GM19455 (cell line): ENCODE measurements around the gene ATF6B.

Source experiments
- ATAC-seq: cut with Tn5 transposase; IDR thresholded peaks from one replicate; pipeline ENCODE4 v1.9.1; 2021; ENCODE audit not compliant: unreplicated experiment

The ATF6B gene

DNA sequence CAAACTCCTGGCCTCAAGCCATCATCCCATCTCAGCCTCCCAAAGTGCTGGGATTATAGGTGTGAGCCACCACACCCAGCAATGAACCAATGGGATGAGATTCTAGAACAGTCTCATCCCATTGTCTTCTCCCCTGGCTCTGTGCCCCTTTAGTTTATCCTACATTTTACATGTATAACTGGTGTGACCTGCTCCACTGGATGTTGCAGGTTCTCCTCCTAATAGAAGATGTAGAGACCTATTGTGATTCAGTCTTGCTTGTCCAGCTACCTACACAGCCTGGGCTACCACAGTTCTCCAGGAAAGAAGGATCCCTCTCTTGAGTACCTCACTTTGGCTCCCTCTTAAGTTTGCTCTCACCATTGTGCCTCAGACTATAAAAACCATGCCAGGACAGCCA lies 4.1 kb upstream of the ATF6B start:
- no peak for ATAC-seq

DNA sequence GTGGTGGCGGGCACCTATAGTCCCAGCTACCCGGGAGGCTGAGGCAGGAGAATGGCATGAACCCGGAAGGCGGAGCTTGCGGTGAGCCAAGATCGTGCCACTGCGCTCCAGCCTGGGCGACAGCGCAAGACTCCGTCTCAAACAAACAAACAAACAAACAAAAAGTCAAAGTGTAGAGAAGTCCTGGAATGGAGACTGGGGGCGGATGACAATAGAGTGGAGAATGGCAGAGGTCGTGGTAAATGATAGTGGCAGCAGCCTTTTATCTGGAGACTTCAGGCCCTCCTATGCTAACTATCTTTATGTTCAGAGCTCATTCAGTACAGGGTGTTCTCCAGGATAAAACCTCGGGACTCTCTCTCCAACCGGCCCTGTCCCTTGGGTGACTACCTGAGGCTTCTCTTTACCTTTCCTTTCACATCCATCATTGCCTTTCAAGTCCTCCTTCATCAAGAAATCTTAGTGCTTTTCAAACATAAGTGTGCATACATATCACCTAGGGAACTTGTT lies 3.4 kb upstream of the ATF6B start:
- ATAC-seq = no peak

DNA sequence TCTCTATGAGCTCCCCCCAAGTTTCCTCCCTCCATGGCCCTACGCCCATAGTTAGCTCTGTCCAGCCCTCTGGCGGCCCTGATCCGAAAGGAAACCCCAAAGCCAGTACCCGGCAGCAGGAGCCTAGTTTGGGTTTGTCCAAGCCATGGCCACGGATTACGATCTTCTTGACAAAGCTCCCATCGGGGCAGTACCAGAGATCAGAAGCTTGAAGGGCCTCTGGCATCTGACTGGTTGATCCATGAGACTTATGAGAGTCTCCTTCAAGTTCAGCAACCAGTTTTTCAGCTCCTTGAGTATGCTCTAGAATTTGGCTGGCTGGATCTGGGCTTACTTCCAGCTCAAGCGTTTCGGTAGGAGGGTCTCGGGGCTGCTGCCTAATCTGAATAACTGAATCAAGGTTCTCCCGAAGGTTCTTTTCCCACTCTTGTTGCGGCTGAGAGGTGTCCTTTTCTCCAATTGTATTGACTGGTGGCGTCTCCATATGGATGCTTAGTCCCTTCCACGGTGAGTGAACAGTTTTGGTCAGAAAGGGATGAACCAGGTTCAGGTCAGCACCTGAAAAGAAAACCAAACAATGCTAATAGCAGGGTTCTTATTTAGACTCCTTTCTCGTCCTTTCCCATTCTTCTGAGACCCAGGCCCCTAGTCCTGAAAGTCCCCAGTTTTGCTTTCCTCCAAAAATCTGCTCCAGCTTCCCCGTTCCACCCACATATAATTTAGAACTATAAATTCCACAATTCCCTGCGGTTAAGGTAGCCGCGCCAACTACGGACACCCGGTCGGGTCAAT lies 1.4 kb upstream of the ATF6B start:
- no peak for ATAC-seq

DNA sequence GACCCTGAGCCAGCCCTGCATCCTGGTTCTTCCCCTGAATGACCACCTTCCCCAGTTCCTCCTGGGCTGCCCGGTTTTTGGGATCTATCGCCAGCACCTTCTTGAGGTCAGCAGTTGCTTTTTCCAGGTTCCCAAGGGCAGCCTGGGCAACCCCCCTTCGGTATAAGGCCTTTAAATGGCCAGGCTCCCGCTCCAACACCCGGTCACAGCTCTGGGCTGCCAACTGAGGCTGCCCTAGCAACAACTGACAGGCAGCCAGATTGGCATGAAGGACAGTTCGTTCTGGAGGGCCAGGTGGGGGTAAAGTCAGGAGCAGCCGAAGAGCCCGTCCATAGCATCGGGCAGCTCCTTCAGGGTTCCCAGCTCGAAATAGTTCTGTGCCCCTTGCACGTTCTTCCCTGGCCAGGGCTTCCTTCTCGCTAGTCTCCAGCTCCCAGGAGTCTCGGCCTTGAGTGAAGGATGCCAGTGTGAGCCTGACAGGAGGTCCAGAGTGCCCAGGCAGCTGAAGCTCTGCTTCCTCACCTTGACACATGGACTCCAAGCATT lies 778 bp upstream of the ATF6B start:
- no peak for ATAC-seq

DNA sequence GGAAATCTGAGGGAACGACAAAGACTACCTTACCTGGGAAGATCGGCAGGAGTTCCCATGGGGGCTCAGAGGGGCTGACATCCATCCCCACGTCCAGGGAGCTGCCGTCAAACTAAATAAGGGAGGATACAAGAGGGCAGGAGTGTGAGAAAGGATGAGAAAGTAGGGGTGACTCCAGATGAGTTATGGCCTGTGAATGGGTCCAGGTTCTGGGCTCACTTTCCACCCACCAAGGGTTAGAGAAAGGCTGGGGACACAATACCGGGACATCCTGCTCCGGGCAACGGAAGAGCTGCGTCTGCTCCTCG lies 683 bp downstream of the ATF6B start:
- no peak for ATAC-seq

DNA sequence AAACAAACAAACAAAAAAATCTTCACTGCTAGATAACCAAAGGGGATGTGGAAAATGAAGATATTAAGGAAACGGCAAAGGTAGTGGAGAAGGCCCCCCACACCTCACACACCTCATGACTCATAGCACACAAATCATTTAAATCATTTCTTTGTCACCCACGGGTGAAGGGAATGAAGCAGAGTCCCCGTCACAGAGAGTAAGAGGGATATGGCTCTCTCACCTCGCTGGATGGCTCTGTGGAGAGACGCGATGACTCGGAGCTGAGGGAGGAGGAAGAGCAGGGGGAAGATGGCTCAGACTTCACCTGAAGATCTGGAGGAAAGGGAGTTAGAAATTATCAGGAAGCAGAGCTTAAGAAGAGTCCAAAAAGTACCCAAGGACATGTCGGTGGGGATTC lies 1.2 kb downstream of the ATF6B start:
- no peak for ATAC-seq

DNA sequence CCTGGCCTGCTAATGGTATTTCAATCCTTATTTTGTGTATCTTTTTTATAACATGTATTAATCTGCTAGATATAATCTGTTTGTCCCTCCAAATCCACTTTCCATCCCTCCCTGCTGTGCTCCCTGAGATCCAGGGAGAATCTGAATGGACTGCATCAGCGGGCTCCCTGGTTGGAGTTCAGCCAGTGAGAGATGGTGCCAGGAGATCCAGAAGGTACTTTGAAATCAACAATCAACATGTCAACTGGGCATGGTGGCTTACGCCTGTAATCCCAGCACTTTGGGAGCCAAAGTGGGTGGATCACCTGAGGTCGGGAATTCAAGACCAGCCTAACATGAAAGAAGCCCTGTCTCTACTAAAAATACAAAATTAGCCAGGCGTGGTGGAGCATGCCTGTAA lies 4.4 kb downstream of the ATF6B start:
- ATAC-seq = no peak

DNA sequence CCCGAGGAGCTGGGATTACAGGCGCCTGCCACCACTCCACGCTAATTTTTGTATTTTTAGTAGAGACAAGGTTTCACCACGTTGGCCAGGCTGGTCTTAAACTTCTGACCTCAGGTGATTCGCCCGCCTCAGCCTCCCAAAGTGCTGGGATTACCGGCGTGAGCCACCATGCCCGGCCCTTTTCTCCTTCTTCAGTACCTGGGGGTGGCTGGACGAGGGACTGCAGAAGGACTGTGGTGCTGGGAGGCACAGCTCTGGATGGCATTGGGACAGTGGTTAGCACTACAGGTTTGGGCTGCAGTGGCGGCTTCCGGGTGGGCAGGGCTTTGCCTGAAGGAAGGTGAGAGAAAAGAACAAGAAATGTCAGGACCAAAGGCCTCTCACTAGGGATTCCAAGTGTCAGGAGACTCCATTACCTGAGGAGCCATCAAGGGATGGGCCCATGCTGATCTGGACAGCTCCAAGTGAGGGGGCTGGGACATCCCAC lies 7.4 kb downstream of the ATF6B start:
- ATAC-seq = no peak

DNA sequence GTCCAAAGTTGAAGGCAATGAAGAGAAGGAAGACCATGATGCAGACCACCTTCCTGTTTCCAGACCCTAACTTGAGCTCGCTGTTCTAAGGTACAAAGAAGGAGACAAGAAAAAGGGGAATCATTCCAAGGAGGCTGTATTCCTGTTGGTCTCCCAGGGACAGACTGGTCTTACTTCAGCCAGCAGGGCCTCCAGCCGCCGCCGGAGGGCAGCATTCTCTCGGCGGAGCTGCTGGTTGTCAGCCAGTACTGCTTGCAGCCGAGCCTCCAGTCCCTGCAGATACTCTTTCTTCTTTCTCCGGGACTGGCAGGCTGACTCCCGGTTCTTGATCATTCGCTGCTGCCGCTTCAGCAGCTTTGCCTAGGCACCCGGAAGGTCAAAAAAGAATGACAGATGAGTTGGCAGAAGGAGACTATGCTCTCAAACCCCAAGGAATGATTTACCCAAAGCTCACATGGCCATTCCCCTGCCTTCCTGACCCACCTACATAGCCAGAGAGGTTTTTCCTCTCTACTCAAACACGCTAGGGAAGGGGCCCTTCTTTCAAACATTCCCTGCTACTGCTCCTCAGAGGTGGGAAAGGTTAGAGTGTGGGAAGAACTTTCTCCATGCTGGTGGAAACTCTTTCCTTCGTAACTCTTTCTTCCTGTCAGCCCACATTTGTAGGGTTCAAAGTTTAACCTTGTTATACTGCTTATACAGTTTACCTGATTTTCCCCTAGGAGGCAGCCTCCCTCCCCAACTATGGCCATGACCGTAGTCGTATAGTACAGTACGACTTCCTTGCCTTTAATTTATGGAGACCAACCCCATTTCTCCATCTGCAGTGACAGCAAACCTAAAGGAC lies 9.0 kb downstream of the ATF6B start:
- no peak for ATAC-seq

DNA sequence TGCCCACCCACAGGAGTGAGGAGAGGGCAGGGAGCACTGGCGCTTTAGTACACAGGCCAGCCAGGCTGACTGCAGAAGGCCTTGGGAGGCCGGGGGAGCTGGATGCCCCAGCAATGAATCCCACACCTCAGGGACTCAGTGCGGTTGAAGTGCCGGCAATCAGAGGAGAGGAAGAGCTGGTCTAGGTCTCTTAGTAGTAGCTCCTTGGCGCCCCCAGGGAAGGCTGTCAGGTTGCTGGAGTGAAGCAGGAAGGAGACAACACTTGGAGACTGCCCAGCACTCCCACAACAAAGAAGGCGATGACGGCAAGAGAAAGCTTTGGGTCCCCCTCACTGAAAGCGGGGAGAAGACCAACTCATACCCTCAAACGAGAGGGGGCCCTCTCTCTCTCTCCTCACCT lies 10.6 kb downstream of the ATF6B start:
- ATAC-seq = no peak

DNA sequence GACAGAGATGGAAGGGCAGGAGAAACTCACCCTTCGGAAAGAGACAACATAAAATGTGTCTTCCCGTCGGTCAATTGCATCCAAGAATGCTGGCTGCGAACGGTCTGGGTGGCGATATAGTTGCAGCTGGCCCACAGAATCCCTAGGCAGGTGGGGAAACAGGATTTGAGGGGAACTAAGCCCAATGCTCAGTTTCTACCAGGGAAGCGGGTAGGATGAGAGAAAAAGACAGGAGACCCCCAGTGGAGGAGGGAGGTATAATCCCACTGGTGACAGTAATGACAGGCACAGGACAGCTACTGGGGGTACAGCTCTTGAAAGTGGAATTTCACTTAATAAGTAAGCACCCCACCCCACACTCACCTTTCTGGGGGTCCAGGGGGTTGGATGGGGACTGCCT lies 11.4 kb downstream of the ATF6B start:
- no peak for ATAC-seq

DNA sequence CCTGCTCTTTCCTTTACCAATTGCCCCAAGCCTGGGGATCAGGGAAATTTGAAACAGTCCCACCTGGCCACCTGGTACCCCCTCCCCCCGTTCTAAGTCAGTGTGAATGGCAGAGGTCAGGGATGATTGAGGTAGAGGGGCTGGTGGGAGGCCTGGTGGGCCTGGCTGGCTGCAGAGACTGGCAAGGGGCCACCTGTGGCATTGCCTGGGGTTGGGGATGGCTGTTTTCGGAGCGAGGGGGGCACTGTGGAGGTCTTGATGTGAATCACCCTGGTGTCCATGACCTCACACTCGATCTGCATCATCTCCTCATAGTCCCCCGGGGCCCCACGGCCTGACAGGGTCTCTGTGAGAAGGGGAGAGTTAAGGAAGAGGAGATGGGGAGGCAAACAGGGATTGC lies 12.4 kb downstream of the ATF6B start:
- ATAC-seq = no peak

DNA sequence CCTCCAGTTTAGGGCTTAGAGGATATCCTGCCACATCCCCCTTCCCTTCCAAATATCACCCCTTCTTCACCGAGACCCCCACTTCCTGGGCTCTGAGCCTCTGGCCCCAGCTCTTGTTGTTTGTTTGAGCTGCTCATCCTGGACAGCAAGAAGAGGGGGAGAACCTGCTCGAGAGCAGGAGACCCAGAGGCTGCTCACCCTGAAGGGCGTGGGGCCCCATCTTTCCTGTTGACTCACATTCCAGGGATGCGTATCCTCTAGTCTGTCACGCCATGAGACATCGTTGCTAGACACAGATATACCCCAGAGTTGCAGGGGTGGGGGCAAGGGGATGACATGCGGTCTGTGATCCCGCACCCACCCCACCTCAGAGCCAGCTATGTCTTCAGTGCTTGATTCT lies 13.2 kb downstream of the ATF6B start:
- no peak for ATAC-seq

DNA sequence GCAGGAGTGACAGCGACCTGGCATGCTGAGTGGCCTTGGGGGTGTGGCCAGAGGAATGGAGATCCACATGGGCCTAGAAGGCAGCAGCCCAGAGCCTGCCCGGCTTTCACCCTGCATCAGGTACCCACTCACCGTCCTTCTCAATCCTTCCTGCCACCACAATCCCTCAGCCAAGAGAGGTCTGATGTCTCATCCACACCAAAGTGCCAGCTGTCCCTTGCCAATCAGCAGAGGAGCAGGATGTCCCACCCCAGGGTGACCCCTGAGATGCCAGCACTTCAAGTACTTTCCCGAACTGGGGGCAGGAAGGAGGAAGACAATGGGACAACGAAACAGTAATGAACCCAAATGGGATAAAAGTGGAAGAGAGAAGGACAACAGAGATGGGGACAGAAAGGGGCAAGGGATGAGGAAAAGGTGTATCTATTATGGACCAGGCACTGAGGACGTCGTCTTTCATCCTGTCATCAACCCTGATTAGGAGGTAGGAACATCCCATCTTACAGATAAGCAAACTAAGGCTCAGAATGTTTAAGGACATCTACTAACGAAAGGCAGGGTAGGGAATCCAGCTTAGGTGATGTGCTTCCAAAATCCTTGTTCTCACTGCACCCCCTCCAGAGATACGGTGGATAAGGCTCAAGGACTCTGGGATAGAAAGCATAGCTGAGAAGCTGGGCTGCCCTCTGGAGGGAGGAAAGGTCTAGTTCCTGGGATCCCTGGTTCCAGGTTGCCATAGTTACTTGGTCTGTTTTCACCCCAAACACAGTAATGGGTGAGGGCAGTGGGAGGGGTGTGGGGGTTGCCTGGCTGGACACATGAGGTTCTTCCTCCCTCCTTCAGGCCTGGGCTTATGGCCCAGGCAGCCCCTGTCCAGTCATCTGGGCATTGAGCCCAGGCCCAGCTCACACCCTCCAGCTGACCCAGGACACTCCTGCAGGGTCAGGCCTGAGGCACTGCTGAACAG lies 14.4 kb downstream of the ATF6B start:
- ATAC-seq = no peak

DNA sequence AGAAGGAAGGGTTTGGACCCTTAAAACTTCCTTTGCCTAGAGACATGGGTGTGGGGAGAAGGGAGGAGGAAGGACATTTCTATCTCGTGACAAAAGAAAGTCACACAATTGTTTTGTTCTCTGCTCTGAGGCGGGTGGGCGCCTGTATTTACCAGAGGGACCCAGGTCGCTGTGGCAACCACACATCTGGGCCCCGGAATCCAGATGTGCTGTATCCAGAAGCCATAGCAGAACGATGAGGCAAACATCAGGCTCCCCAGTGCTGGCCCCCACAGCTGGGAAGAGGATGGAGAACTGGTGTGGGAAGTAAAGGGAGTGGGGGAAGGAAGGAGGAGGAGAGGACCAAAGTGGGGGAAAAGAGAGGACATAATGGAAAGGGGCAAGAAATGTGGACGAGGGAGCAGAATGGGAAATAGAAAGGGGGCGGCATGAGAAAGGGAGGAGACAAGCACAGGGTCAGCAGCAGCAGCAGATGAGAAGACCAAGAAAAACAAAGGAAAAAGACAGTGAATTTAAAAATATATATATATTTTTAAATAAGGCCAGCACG lies 15.5 kb downstream of the ATF6B start:
- no peak for ATAC-seq

DNA sequence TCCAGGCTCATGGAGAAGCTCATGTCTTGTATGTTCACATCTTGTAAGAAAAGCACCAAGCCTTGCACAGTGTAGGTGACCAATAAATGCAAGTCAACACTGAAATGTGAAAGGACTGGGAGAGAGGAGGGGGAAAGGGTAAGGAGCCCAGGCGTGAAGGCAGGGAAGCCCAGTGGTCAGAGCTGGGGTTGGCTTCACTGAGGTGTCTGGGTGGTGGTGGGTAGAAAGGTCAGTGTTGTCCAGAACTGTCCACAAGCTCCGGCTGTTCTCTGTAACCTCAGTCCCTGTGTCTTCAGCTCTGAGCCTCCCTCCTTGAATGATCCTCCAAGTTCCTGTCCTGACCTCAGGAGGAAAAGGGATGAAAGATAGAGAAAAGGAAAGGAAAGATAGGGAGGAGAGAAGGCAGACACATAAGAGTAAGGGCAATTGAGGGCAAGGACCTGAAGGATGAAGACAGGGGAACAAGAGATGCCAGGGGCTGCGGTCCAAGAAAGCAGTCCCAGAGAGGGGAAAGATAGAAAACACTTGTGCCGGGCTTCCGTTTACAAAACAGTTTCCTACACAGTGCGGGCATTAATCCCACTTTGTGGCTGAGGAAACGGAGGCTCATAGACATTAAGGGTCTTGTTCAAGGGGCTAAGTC lies 16.5 kb downstream of the ATF6B start:
- no peak for ATAC-seq

DNA sequence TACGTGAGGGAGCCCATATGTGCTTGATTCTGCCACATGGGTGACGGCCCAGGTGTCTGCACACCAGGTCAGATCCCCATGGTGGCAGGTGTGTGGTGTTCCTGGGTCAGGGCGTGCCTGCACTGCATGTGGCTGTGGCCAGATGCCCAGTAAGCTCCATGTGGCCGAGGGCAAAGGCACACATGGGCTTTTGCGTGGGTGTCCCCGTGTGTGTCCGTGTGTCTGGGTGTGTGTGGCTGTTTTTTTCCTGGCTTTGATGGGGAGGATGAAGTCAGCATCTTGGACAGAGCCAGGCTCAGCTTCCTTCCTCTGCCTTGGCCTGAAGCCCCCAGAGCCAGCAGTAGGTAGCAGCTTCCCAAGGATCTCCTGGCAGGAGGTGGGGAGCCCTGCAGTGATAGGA lies 17.4 kb downstream of the ATF6B start:
- no peak for ATAC-seq

DNA sequence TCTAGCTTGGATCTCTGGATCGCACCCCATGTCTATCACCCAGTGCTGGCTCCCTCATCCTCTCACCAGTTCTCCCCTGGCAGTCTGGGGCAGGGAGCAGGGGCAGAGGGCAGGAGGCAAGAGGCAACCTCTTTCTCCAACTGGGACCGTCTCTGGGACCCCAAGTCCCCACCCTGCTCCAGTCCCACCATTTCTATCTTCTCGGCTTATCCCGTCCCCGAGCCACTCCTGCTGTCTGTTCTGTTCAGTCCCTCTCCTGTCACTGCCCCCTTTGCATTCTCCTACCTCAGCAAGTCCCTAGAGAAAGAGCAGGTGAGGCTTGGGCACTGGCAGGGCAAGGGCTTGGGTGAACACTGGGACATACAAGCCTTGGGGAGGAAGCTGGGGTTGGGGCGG lies 18.3 kb downstream of the ATF6B start:
- ATAC-seq = no peak

DNA sequence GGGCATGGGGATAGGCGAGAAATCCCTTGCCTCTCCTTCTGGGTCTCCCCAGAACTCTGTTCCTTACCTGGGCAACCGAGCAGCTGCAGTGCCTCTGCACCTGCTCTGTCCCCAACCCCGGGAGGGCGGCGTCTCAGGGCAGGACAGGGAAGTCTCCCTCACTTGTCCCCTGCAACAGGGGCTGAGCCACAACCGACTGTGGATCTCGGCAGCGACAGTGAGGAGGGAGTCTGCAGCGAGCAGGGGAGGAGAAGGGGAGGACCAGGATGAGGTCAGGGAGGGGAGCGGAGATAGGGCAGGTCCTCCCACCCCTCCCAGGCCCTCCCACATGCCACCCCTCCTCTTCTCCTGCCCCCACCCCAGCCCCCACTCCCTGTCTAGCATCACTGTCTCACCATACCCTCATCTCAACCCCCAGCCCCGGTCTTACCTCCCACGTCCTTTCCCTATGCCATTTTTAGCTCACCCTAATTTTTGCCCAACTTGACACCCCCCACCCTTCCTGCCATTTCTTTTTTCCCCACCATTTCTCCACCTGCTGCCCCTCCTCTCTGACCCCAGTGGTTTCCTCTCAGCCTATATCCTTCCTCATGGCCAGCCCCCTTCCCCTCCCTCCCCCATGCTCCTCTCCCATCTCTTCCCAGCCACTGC lies 18.8 kb downstream of the ATF6B start, which contains the start of gene TNXB:
Gene TNXB (minus strand): TSS at position 225 of the 651 bp plus-strand sequence. CDS start 11,140 bp downstream, outside the sequence.
- no peak for ATAC-seq
